Nephron progenitor cell (in vitro differentiated cells): ENCODE measurements around the gene F8.

Experiments
- DNase-seq: peaks from one replicate; pipeline ENCODE4 v3.0.0; 2021
- H3K27ac Mint-ChIP-seq: 2 replicates; pipeline ENCODE4 v1.8.0; 2021; ENCODE audit warnings: mild to moderate bottlenecking, moderate library complexity, mixed read lengths
- H3K27me3 Mint-ChIP-seq: 2 replicates; pipeline ENCODE4 v1.8.0; 2021; ENCODE audit warnings: mild to moderate bottlenecking, low read depth, mixed read lengths; ENCODE audit not compliant: poor library complexity
- H3K36me3 Mint-ChIP-seq: 2 replicates; pipeline ENCODE4 v1.8.0; 2021; ENCODE audit warnings: low read depth, mixed read lengths
- H3K4me1 Mint-ChIP-seq: 2 replicates; pipeline ENCODE4 v1.8.0; 2021; ENCODE audit warnings: mixed read lengths
- H3K4me3 Mint-ChIP-seq: 2 replicates; pipeline ENCODE4 v1.8.0; 2021; ENCODE audit warnings: mild to moderate bottlenecking, moderate library complexity, mixed read lengths
- H3K9me3 Mint-ChIP-seq: 2 replicates; pipeline ENCODE4 v1.8.0; 2021; ENCODE audit warnings: mild to moderate bottlenecking, moderate library complexity, mixed read lengths
- TF ChIP-seq, protein P1 (sequence below): fragments of 200-600 bp; sonication (generic); IDR thresholded peaks from 2 replicates; pipeline ENCODE4 v1.5.0; 2021; ENCODE audit warnings: antibody characterized with exemption

The F8 gene

DNA sequence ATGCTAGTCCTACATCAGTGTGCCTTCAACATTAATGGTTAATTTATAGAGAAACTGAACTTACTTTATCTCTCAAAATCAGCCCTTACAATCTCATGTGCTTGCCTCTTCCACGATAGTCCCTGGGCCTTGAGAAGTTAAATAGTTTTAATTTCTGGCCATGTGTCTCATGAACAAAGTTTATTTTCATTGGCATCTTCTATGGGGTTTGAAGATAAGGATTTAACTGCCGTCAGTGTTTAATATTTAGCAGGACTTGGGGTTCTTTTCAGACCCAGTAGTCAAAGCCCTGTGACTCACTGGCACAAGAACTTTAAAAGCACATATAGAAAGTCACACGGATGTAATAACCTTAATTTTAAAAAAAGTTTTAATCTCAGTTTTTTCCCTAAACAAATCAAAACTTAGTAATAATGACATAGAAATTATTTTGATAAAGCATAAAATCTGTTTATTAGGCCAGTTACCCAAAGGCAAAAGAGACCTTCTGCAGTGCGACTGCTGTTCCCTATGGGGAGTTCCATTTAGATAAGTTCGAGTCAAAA lies 207.2 kb downstream of the F8 start:
- TF ChIP-seq, protein P1, sequence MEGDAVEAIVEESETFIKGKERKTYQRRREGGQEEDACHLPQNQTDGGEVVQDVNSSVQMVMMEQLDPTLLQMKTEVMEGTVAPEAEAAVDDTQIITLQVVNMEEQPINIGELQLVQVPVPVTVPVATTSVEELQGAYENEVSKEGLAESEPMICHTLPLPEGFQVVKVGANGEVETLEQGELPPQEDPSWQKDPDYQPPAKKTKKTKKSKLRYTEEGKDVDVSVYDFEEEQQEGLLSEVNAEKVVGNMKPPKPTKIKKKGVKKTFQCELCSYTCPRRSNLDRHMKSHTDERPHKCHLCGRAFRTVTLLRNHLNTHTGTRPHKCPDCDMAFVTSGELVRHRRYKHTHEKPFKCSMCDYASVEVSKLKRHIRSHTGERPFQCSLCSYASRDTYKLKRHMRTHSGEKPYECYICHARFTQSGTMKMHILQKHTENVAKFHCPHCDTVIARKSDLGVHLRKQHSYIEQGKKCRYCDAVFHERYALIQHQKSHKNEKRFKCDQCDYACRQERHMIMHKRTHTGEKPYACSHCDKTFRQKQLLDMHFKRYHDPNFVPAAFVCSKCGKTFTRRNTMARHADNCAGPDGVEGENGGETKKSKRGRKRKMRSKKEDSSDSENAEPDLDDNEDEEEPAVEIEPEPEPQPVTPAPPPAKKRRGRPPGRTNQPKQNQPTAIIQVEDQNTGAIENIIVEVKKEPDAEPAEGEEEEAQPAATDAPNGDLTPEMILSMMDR, result no peak
- H3K27ac Mint-ChIP-seq, result no peak overlapping the region
- DNase-seq, result no peak
- H3K27me3 Mint-ChIP-seq, result no peaks in the 10 kb centered on the region
- no peaks in the 10 kb centered on the region for H3K36me3 Mint-ChIP-seq
- peaks cover 36% of the 10 kb centered on the region for H3K9me3 Mint-ChIP-seq
- no peak overlapping the region for H3K4me3 Mint-ChIP-seq
- H3K4me1 Mint-ChIP-seq, result no peaks in the 10 kb centered on the region

DNA sequence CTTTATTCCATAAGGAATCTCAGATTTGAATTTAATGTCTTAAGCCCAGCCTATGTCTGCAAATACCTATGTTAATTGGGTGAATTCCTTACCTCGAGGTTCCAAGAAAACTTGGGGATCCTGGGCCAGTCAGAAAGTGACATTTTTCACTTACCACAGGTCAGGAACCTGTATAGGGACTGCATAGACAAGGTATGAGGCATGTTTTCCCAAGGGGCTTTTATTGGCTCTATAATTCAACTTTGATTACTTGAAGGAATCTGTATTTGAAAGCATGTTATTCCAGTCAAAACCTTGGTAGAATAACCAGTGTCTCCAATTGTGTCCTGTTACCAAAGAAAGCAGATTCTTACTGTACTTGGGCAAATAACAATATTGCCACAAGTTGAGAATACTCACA lies 208.7 kb downstream of the F8 start:
- H3K4me3 Mint-ChIP-seq, result no peak overlapping the region
- no peaks in the 10 kb centered on the region for H3K4me1 Mint-ChIP-seq
- no peak for DNase-seq
- H3K27me3 Mint-ChIP-seq, result no peaks in the 10 kb centered on the region
- TF ChIP-seq, protein P1, result no peak
- H3K9me3 Mint-ChIP-seq, result peaks cover 33% of the 10 kb centered on the region
- no peak overlapping the region for H3K27ac Mint-ChIP-seq
- H3K36me3 Mint-ChIP-seq, result no peaks in the 10 kb centered on the region

DNA sequence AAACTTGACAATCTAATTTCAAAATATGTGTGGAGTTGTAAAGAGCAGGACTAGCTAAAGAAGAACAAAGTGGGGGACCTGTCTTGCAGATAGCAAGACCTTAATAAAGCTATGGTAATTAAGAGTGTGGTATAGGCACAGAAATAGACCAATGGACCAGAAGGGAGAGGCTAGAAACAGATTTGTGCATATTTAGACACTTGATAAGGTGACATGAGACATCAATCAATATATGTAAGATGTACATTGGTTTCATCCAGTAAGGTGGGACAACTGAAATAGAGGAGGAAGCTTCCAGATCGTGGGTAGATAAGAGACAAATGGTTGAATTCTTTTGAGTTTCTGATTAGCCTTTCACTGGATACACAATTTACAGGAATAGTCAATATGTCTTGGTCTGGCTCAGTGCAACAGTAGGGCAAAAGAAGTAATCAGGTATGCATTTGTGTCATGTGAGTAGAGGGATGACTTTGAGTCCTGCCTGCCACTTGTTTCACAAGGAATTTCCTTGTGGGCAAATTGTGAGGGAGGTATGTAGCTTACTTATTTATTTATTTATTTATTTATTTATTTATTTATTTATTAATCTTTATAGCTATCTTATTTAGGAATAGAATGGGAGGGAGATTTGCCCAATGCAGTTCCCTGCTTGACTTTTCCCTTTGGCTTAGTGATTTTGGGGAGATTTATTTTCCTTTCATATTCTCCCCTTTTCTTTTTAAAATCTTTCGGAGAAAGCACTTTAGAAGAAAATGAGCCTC lies 210.0 kb downstream of the F8 start:
- Mint-ChIP-seq H3K27me3 (no peaks in the 10 kb centered on the region), H3K4me3 (no peak overlapping the region), H3K4me1 (no peaks in the 10 kb centered on the region), H3K9me3 (peaks cover 40% of the 10 kb centered on the region), H3K36me3 (peaks cover 1% of the 10 kb centered on the region), H3K27ac (no peak overlapping the region)
- no peak for DNase-seq
- TF ChIP-seq, protein P1, result no peak

DNA sequence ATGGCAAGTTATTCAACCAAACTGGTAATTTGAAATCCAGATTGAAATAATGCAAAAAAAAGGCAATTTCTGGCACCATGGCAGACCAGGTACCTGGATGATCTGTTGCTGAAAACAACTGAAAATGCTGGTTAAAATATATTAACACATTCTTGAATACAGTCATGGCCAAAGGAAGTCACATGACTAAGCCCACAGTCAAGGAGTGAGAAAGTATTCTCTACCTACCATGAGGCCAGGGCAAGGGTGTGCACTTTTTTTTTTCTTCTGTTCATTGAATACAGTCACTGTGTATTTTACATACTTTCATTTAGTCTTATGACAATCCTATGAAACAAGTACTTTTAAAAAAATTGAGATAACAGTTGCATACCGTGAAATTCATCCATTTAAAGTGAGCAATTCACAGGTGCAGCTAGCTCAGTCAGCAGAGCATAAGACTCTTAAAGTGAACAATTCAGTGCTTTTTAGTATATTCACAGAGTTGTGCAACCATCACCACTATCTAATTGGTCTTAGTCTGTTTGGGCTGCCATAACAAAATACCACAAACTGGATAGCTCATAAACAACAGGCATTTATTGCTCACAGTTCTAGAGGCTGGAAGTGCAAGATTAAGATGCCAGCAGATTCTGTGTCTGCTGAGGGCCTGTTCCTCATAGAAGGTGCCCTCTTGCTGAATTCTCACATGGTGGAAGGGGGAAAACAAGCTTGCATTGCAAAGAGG lies 212.4 kb downstream of the F8 start:
- Mint-ChIP-seq H3K27ac (no peak overlapping the region), H3K9me3 (peaks cover 41% of the 10 kb centered on the region), H3K27me3 (no peaks in the 10 kb centered on the region), H3K36me3 (peaks cover 5% of the 10 kb centered on the region), H3K4me1 (peaks cover 7% of the 10 kb centered on the region), H3K4me3 (no peak overlapping the region)
- DNase-seq, result no peak
- TF ChIP-seq, protein P1, result no peak

DNA sequence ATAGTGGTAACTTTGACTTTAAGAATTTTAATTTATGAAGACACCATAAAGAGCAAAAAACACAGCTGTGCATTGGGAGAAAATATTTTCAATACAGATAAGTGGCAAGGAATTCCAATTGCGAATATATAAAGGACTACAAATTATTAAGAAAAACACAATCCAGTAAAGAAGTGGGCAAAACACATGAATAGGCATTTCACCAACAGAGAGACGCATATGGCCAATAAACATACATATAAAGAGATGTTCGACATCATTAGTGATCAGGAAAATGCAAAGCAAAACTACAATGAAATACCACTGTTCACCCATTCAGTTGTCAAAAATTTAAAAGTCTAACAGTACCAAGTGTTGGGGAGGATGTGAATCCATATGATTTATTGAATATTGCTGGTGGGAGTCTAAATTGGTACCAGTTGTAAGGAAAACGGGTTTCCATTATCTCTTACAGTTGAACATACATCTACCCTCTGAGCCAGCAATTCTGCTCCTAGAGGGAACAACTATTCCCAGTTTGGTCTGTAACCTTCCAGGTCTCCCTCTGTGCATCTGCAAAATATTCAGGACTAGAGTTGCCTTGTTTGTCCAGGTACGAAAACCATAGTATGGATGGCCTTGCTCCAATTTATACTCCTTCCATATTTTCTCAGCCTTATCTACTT lies 215.6 kb downstream of the F8 start:
- Mint-ChIP-seq H3K27ac (no peak overlapping the region), H3K9me3 (peaks cover 53% of the 10 kb centered on the region), H3K27me3 (no peaks in the 10 kb centered on the region), H3K4me3 (no peak overlapping the region), H3K36me3 (peaks cover 5% of the 10 kb centered on the region), H3K4me1 (peaks cover 31% of the 10 kb centered on the region)
- DNase-seq, result no peak
- TF ChIP-seq, protein P1, result no peak
